OCI-LY3 (cell line): ENCODE data around the gene MAPKAPK3.
A peak's percentile ranks its signal among the peaks of the same experiment; 100 is the strongest.

Experiments
- H2AFZ ChIP-seq: fragments of 200-600, 300-600 bp; shearing (Covaris generic); 2 replicates; pipeline ENCODE4 v1.6.0; 2014; ENCODE audit warnings: antibody characterized with exemption, low read depth, low read length
- H3K27ac ChIP-seq: fragments of 200-600, 300-600 bp; sonication (generic); 2 replicates; pipeline ENCODE4 v1.5.1; 2014; ENCODE audit warnings: mild to moderate bottlenecking, low read length, moderate library complexity, mixed read lengths
- H3K27me3 ChIP-seq: fragments of 200-600, 300-600 bp; sonication (generic); 2 replicates; pipeline ENCODE4 v1.6.1; 2014; ENCODE audit warnings: low read depth, low read length, mixed read lengths
- H3K36me3 ChIP-seq: fragments of 200-600, 300-600 bp; sonication (generic); replicated peaks from 2 replicates; pipeline ENCODE3; 2014; ENCODE audit warnings: low read depth, low read length, mixed read lengths
- H3K4me1 ChIP-seq: fragments of 300-600, 200-600 bp; sonication (generic); 2 replicates; pipeline ENCODE4 v1.6.1; 2014; ENCODE audit warnings: low read length, mixed read lengths
- H3K4me2 ChIP-seq: fragments of 200-600, 300-600 bp; sonication (generic); 2 replicates; pipeline ENCODE4 v1.6.1; 2014; ENCODE audit warnings: low read length, mixed read lengths
- H3K4me3 ChIP-seq: fragments of 300-600, 200-600 bp; sonication (generic); 2 replicates; pipeline ENCODE4 v1.5.1; 2014; ENCODE audit warnings: antibody characterized with exemption, mild to moderate bottlenecking, low read length, moderate library complexity
- H3K79me2 ChIP-seq: fragments of 300-600, 200-600 bp; shearing (Covaris generic); 2 replicates; pipeline ENCODE4 v1.6.1; 2014; ENCODE audit warnings: mild to moderate bottlenecking, low read length, mixed read lengths
- H3K9ac ChIP-seq: fragments of 300-600, 200-600 bp; shearing (Covaris generic); 2 replicates; pipeline ENCODE4 v1.6.0; 2014; ENCODE audit warnings: mild to moderate bottlenecking, low read length, moderate library complexity
- H3K9me3 ChIP-seq: fragments of 200-600, 300-600 bp; shearing (Covaris generic); 2 replicates; pipeline ENCODE4 v1.6.1; 2014; ENCODE audit warnings: low read length, mixed read lengths; ENCODE audit not compliant: insufficient read depth
- H4K20me1 ChIP-seq: fragments of 200-600, 300-600 bp; sonication (generic); 2 replicates; pipeline ENCODE4 v1.6.1; 2016; ENCODE audit warnings: low read length, mixed read lengths; ENCODE audit not compliant: insufficient read depth
- CTCF ChIP-seq: fragments of 200-600, 300-600 bp; sonication (generic); IDR thresholded peaks from 2 replicates; pipeline ENCODE4 v1.5.1; 2014; ENCODE audit warnings: antibody characterized with exemption, low read length, low read depth
- EZH2phosphoT487 ChIP-seq: fragments of 200-600 bp; shearing (Covaris generic); IDR thresholded peaks from 2 replicates; pipeline ENCODE4 v1.6.1; 2018; ENCODE audit warnings: antibody characterized with exemption, mixed run types, low read depth

Gene MAPKAPK3

DNA sequence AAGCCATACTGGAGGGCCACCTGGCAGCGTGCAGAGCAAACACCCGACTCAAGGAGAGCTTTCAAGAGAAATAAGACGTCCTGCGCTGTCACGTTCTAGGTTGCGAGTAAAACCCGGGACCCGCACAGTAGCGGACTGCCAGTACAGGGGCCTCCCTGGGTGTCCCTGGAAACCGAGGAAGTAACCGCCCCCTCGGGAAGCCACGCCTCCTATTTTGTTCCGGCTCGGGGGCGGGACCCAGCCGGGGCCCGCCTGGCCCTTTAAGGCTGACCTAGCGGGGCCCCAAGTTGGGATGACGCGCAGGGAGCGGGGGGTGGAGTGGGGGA lies 218 bp upstream of the MAPKAPK3 start:
- TF ChIP-seq CTCF, result no peak
- no peak for TF ChIP-seq EZH2phosphoT487
- H3K9ac ChIP-seq, result peak overlapping the region; percentile 50

DNA sequence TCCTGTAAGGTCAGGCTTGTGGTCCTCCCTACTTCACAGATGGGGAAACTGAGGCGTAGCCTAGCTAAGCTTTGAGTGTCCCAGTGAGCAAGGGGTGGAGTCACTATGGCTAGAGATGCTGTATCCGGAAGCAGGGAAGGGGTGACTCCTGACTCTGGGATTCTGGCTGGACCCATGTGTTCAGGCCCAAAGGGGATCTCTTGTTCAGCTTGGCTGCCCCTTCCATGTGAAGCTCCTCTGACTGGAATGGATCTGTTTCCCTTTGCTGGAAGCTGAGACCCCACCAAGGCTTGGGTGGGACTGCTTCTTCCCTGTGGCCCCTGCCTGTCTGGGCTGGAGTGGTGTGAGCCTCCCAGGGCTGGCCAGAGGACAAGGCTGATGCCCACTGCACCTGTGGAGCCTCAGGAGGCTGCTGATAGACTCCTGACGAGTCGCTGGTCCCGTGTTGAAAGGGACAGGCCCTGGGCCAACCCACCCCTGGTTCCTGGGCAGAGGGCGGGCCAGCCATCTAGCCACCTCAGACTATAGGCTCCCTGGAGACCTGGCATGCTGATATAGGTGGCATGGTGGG lies 1.0 kb downstream of the MAPKAPK3 start:
- H3K9ac ChIP-seq, result peak overlapping the region; percentile 89

More for the DNA sequence above, 218 bp upstream of the MAPKAPK3 start:
- peaks cover 29% of the 10 kb centered on the region for H3K79me2 ChIP-seq
- peaks cover 4% of the 10 kb centered on the region for H3K36me3 ChIP-seq
- peaks cover 20% of the 10 kb centered on the region for H3K4me1 ChIP-seq
- peak overlapping the region; percentile 75; the same call in 1 of the 2 replicates for H2AFZ ChIP-seq
- no peaks in the 10 kb centered on the region for H4K20me1 ChIP-seq
- H3K4me3 ChIP-seq, result peak overlapping the region; percentile 83
- H3K27ac ChIP-seq, result peak overlapping the region; percentile 22
- H3K9me3 ChIP-seq, result no peaks in the 10 kb centered on the region
- H3K4me2 ChIP-seq, result peak overlapping the region; percentile 98
- H3K27me3 ChIP-seq, result peaks cover 15% of the 10 kb centered on the region

DNA sequence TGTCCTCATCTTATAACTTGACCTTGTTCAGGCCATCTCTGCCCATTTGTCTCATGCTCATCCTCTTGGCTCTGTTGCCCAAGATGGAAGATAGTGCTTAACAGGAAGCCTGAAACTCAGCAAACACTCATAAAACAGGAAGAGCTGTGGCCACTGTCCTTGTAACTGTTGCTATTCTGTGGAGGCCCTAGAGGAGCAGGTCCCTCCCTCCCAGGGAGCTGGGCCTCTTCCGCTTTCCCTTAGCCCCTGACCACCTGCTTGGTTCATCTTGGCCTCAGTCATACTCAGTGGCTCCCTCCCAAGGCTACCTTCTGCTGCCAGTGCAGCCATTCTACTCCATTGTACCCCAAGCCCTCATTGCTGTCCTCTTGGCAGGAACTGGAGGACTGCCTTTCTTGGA lies 3.5 kb downstream of the MAPKAPK3 start:
- Histone ChIP-seq H3K4me3 (no peak overlapping the region), H2AFZ (no peak overlapping the region), H3K27me3 (no peaks in the 10 kb centered on the region), H3K4me2 (no peak overlapping the region), H3K9ac (no peak overlapping the region), H4K20me1 (peaks cover 9% of the 10 kb centered on the region; the same call in 1 of the 2 replicates), H3K79me2 (peaks cover 42% of the 10 kb centered on the region), H3K36me3 (peaks cover 19% of the 10 kb centered on the region), H3K4me1 (peaks cover 11% of the 10 kb centered on the region), H3K27ac (no peak overlapping the region), H3K9me3 (no peaks in the 10 kb centered on the region)
- no peak for TF ChIP-seq CTCF
- TF ChIP-seq EZH2phosphoT487, result no peak

More for the DNA sequence above, 1.0 kb downstream of the MAPKAPK3 start:
- Histone ChIP-seq H3K27ac (no peak overlapping the region), H2AFZ (peak overlapping the region; percentile 66; the same call in 1 of the 2 replicates), H3K4me3 (peak overlapping the region; percentile 85), H3K4me1 (peaks cover 14% of the 10 kb centered on the region), H3K9me3 (no peaks in the 10 kb centered on the region), H3K4me2 (peak overlapping the region; percentile 98), H3K79me2 (peaks cover 29% of the 10 kb centered on the region), H4K20me1 (no peaks in the 10 kb centered on the region), H3K36me3 (peaks cover 12% of the 10 kb centered on the region), H3K27me3 (peaks cover 6% of the 10 kb centered on the region)
- TF ChIP-seq CTCF, result no peak
- no peak for TF ChIP-seq EZH2phosphoT487

- no peak overlapping the region for H3K4me3 ChIP-seq
- TF ChIP-seq EZH2phosphoT487 (no peak), CTCF (no peak)
- peaks cover 19% of the 10 kb centered on the region for H3K36me3 ChIP-seq
- H3K9ac ChIP-seq, result no peak overlapping the region
- no peak overlapping the region for H2AFZ ChIP-seq
- H4K20me1 ChIP-seq, result peaks cover 9% of the 10 kb centered on the region; the same call in 1 of the 2 replicates
- H3K27ac ChIP-seq, result no peak overlapping the region
- H3K4me2 ChIP-seq, result no peak overlapping the region
- H3K79me2 ChIP-seq, result peaks cover 42% of the 10 kb centered on the region
- no peaks in the 10 kb centered on the region for H3K9me3 ChIP-seq
- H3K27me3 ChIP-seq, result no peaks in the 10 kb centered on the region
- H3K4me1 ChIP-seq, result peaks cover 8% of the 10 kb centered on the region
These were observed 3.9 kb downstream of the MAPKAPK3 start for GRCh38 chr3:50620820-50621219.
